Measurements from ENCODE around the gene B4GALT6.
A peak's percentile ranks its signal among the peaks of the same experiment; 100 is the strongest.
"Not testable (repeated sequence)": the region's sequence is repeated elsewhere in the genome, so short reads cannot be mapped to it uniquely, and the experiment has no call there.

The B4GALT6 gene, protein sequence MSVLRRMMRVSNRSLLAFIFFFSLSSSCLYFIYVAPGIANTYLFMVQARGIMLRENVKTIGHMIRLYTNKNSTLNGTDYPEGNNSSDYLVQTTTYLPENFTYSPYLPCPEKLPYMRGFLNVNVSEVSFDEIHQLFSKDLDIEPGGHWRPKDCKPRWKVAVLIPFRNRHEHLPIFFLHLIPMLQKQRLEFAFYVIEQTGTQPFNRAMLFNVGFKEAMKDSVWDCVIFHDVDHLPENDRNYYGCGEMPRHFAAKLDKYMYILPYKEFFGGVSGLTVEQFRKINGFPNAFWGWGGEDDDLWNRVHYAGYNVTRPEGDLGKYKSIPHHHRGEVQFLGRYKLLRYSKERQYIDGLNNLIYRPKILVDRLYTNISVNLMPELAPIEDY

DNA sequence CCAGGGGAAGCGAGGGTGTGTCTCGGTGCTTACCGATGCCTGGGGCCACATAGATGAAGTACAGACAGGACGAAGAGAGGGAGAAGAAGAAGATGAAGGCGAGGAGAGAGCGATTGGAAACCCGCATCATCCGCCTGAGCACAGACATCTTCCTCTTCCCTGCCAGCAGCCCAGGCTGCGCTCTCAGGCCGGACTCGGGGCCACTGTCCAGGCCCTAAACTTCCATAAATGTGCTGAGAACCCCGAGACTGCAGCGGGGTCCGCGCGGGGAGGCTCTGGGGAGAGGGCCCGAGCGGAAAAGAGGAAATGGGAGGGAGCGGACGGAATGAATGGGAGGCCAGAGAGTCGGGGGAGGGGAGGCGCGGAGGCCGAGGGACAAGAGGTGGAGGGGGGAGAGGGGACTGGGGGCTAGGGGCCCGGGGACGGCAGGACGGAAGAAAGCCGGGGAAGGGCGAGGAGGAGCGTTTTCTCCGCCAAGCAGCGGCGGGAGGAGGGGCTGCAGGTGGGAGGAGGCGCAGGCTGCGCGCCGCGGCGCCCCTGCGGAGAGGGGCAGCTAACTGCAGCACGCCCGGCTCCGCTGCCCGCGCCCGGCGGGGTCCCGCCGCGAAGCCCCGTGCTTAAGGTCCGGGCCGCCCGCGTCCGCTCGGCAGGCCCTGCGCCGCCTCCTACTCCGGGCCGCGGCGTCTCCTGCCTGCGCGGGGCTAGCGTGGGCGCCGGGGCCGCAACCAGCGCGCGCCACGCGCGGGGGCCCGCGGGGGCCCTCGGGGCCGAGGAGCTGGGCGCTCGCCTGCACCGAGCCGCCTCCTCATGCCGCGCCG lies at the start of gene B4GALT6:
Gene B4GALT6, minus strand, starts transcription at position 303 of the 818 bp plus-strand sequence. Its CDS starts 155 bp downstream, at position 148.
- DNase-seq (ENCODE audit: low read depth in 2 of 2): peak in 1 of 2 experiments; percentile 11

DNA sequence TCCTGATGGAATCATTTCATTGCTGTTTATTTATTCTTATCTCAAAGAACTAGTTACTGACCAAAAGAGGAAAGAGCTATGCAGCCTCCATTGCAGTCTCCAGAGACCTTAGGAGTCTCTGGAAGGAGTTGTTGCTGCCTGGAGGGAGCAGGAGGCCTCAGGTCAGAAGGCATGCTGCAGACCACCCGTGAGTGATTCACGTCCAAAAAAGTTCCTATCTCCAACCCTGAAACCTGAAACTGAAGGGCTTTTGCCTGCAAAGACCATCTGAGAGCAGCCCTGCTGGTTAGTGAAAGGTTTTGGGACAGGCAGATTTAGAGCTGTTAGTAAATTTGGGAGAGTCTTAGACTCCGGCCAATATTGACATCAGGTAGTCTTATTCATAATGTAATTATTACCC lies 47.2 kb upstream of the B4GALT6 start:
- no peak for DNase-seq (ENCODE audit: low read depth in 2 of 2)

DNA sequence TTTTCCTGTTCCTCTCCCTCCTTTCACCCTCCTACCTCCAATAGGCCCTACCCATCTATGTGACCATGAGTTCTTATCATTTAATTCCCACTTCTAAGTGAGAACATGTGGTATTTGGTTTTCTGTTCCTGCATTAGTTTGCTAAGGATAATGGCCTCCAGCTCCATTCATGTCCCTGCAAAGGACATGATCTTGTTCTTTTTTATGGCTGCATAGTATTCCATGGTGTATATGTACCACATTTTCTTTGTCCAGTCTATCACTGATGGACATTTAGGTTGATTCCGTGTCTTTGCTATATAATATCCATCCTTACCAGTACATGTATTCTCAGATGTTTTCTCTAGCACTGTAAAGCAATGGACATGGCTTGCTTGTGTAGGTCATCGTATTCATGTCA lies 44.8 kb upstream of the B4GALT6 start:
- not testable (repeated sequence) for DNase-seq (ENCODE audit: low read depth in 2 of 2)

DNA sequence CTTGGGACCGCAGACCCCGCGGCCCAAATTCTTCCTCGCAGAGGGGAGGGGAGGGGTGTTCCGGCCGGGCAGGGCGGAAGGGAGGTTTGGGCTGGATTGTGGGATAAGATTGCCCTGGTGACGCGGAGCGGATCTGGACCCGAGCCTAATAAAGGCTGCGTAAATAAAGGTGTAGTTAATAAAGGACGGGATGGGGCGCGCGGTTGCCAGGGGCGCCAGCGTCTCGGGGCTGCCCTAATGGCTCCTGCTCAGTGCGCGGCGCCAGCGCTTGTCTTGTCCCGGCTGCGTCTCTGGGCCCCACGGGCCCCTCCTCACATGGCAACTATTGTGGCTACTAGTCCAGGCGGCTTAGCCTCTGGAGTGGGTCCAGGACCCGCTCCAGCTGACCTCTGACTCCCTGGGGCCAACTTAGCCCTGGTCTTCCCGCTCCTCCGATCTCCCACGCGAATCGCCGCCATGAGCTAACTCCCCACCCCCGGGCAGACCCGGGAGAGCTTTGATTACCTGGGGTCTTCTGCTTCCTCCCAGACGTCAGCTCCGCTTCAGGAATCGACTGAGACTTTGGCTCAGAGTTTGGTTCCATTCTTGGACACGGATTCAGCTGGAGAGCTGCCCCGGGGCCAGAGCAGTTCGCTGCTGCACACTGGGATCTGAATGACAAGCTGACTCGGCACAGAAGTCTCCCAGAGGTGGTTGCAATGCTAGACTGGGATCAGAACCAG lies 39.8 kb upstream of the B4GALT6 start:
- DNase-seq (ENCODE audit: low read depth in 2 of 2): no peak

DNA sequence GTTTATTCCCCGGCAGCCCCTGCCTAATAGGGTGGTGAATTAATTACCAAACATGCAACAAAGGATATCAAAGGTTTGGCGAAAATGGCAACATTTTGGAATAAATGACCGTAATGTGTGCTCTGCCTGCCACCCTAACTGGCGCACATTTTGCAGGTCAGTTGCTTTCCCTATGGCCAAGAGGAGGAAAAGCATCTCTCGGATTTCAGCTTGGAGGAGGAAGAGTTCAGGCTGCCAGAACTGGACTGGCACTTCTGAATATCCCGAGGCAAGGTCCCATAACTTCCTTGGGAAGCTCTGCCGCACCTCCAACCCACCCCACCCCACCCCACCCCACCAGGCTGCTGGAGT lies 39.2 kb upstream of the B4GALT6 start:
- DNase-seq (ENCODE audit: low read depth in 2 of 2): no peak

DNA sequence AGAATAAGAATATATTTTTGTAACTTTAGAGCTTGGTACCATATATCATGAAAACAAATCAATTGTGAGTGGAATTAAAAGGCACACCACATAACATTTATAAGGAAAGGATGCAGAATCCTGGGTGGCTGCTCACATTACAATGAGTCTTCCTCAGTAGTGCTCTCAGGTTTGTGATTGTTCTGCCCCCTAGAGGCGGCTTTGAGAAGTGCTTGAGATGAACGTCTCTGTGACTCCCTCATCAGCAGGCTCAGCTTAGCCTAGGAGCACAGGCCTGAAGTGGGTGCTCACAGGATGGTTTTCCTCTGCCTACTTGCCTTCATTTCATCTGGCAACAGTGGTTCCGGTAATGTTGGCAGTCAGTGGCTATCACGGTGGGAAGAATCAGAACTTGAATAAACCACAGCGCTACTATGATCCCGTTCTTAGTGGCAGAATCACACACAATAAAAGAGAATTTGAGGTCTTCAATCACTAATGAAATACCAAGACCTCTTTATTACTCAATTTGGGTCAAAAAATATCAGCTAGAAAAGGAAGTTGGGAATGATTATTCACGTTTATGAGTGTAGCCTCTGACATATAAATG lies 38.1 kb upstream of the B4GALT6 start:
- peak; percentile 41 to 79 for DNase-seq (ENCODE audit: low read depth in 2 of 2)

DNA sequence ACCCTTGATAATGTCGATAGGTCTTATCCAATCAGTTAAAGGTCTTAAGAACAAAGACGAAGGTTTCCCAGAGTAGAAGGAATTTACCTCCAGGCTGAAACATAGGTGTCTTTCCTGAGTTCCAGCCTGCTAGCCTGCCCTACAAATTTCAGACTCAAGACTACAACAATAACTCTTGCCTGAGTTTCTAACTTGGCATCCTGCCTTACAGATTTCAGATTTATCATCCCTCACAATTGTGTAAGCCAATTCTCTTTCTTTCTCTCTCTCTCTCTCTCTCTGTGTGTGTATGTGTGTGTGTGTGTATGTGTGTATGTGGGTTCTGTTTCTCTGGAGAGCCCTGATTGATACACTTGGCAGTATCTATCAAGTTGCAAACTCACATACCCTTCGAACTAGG lies 37.2 kb upstream of the B4GALT6 start:
- no peak for DNase-seq (ENCODE audit: low read depth in 2 of 2)

DNA sequence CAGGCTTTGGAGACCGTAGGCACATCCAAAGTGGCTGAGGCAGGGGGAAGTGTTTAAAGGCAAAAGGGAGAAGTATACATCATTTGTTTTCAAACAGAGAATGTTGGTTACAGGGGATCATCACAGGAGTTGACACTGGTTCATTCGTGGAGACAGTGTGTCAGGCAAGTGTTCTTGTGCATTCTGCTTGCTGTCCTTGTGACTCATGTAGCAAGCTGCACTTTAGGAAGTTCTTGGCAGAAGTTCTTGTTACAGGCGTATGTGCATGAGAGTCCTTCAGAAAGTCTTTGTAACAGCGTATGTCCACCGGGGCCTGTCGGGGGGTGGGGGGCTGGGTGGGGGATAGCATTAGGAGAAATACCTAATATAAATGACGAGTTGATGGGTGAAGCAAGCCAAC lies 36.5 kb upstream of the B4GALT6 start:
- DNase-seq (ENCODE audit: low read depth in 2 of 2): no peak

DNA sequence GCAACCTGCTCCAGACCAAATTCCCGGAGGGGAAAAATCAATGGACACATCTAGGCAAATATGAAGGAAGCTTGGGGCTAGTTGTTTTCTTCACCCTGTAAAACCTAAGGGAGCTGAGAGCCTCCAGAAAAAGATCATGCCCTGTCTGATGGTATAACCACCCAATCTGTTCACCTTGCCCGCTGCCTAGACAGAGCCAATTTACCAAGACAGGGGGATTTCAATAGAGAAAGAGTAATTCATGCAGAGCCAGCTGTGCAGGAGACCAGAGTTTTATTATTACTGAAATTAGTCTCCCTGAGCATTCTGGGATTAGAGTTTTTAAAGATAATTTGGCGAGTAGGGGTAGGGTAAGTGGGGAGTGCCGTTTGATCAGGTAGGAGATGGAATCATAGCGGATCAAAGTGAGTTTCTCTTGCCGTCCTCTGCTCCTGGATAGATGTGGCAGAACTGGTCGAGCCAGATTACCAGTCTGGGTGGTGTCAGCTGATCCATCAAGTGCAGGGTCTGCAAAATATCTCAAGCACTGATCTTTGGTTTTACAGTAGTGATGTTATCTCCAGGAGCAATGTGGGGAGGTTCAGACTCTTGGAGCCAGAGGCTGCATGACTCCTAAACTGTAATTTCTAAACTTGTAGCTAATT lies 35.1 kb upstream of the B4GALT6 start:
- DNase-seq (ENCODE audit: low read depth in 2 of 2): no peak

DNA sequence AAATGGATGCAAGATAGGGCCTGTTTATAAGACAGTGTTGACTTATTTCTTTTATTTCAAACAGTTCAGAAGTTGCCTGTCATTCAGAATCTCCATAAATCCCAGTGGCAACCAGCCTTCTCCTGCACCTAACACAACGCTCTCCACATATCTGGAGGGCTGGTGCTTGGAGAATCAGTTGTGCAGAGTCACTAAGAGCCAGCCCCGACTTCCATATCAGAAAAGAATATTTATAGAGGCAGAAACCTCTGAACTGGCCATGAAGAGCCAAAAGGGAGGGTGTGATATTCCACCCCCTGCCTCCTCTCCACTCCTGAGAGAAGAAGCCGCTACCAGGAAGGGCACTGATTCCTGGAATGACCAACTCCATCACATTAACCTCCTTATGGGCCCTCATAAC lies 34.0 kb upstream of the B4GALT6 start:
- DNase-seq (ENCODE audit: low read depth in 2 of 2): no peak

DNA sequence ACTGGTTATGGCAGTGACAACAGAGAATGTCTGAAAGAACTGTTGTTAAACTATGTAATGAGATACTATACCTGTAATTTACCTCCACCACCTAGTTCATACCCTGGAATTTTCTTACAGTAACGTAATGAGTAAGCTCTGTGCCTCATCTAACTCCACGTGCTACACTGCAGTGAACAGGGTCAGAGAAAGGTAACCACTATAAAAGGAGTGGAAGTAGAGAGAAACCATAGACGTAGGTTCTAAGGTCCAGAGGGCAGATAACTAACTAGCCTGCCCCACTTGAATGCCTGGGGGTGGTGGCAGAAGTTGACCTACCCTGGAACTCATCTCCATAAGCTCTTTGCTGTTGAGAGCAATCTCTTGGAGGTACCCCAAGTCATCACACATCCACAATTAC lies 32.0 kb upstream of the B4GALT6 start:
- DNase-seq (ENCODE audit: low read depth in 2 of 2): no peak

DNA sequence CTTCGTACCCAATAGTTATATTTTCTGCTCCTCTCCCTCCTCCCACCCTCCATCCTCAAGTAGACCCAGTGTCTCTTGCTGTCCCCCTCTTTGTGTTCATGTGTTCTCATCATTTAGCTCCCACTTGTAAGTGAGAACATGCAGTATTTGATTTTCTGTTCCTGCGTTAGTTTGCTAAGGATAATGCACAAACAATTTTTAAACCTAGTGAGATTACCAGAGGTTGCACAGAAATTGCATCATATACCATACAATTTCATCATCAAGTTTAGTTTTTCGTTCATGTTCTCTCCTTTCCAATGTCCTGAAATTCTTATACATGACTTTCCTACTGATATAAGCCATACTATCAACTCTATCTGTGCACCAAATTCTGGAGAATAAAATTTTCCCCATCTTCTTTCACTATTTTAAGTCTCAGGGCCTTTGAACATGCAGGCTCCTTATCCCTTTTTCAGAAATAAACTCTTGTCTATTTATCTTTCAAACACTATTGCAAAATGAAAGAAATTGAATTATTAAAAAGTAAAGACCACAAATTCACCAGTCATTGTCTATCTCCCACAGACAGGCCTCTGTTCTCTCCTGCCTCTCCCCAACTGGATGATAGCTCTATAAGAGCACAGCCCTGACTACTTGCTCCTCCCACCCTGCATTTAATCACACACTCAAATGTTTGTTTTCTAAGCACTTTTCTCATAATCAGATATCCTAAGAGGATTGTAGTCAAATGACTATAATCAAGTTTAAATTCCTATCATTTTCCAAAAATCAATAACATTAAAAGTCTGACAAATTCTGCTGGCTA lies 27.2 kb upstream of the B4GALT6 start:
- no peak for DNase-seq (ENCODE audit: low read depth in 2 of 2)

DNA sequence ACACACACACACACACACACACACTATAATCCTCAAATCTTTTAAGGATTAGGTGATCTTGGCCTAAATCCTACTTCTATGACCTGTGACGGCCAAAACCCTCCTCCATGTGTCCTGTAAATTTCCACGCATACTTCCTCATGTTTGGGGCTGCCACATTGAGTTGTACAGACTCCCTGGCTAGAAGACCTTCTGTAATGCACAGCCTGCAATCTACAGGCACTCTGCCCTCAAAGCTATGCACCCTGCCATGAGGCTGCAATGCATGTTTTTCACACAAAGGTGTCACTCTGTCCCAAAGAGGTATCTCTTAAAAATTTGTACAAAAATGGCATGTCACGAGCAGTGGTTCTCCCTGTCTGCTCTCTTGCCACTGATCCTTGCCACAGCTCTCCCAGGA lies 26.4 kb upstream of the B4GALT6 start:
- DNase-seq (ENCODE audit: low read depth in 2 of 2): no peak

DNA sequence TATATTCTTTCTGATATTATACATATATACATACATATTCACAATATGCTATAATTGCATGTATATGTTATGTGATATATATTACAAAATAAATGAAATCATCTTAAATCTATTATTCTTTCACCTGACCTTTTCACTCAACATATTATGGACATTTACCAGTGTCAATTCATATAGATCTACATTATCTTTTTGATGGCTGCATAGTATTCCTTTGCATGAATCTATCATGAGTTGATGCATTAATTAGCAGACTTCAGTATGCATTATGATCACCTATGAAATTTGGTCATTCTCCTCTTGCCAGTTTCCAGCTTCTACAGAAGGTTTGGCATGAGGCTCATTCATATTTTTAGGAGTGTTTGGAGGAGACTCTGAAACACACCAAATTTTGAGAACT lies 23.4 kb upstream of the B4GALT6 start:
- DNase-seq (ENCODE audit: low read depth in 2 of 2): no peak

DNA sequence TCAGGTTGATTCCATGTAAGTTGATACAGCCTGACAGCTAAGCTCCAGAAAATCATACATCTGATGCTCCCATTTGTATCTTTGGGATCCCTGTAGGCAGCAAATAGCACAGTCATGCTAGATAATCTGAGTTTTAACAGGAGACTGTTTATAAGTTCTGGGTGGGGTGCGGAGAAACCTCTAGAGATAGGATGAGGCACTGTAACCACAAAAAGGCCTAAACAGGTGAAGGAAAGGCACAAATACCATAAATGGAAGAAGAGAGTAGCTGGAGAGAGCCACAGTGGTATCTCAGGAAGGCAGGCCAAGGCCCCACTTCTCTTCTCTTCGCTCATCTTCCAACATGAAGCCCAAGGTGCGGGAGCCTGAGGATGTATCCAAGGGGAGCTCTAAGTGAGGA lies 18.1 kb upstream of the B4GALT6 start:
- DNase-seq (ENCODE audit: low read depth in 2 of 2): no peak

DNA sequence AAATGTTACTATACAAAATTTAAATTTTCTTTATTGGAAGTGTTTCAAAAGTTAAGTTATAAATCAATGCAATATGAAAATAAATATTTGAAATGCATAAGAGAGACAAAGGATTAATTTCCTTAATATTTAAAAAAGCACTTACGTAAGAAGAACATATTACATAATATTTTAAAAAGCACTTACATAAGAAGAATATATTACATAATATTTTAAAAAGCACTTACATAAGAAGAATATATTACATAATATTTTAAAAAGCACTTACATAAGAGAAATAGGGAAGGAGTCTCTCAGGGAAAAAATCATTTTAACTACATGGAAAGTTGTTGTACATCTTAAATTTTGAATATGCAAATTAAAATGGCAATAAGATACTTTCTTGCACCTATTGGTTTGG lies 17.4 kb upstream of the B4GALT6 start:
- no peak for DNase-seq (ENCODE audit: low read depth in 2 of 2)

DNA sequence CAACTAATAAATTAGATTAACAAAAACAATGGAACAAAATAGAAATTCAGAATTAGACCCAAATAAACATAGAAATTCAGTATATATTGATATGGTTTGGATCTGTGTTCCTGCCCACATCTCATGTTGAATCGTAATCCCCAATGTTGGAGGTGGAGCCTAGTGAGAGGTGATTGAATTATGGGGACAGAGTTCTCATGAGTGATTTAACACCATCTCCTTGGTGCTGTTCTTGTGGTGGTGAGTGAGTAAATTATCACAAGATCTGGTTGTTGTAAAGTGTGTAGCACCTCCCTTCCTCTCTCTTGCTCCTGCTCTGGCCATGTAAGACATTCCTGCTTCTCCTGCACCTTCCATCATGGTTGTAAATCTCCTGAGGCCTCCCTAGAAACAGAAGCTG lies 16.6 kb upstream of the B4GALT6 start:
- no peak for DNase-seq (ENCODE audit: low read depth in 2 of 2)

DNA sequence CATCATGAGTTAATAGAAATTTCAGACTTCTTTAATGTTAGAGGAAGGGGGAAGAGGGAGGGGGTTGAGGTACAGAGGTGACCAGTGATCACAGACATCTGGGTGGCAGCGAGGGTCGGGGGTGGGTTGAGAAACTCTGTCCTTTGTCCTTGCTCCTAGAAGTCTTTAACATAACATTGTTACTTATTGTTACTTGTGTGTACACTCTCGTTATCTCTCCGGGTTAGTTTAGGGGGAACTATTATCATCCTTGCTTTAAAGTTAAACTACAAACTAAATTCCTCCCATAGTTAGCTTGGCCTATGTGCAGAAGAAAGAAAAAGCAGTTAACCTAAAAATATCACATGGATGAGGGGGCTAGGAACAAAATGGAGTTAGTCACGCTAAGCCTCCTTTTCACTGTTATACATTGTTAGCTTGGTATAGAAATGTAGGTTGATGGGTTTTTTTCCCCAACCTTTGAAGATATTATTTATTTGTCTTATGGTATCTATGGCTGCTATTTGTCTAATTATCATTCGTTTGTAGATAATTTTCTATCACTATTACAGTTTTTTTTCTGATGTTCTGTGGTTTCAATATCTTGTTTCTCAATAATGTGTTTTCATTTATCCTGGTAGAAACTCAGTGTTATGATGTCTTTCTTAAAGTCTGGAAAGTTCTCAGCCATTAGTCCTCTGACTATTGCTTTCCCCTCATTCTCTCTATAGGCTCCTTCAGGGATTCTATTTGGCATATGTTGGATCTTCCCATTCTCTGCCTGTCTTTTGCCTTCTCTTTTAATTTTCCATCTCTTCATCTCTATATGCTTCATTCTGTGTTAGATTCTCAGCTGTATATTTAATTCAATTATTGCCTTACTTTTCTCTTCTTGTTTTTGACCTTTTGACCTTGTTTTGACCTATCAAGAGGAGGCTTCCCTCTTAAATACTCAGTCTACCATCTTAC lies 13.2 kb upstream of the B4GALT6 start:
- no peak for DNase-seq (ENCODE audit: low read depth in 2 of 2)

DNA sequence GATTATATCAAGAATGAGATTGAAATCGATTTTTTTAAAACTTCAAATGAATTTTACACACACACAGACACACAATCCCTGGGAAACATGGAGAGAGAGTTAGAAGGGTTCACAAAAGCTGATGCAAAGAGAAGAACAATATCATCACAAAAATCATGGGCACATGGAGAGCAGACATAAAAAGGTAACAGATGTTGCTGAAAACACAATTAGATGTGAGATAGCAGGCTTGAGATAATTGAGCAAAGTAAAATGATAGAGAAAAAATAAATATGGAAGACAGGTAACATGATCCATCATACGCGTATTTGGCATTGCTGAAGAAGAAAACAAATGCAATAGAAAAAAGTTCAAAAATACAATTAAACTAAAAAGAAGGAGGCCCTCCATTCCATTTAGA lies 11.6 kb upstream of the B4GALT6 start:
- no peak for DNase-seq (ENCODE audit: low read depth in 2 of 2)

DNA sequence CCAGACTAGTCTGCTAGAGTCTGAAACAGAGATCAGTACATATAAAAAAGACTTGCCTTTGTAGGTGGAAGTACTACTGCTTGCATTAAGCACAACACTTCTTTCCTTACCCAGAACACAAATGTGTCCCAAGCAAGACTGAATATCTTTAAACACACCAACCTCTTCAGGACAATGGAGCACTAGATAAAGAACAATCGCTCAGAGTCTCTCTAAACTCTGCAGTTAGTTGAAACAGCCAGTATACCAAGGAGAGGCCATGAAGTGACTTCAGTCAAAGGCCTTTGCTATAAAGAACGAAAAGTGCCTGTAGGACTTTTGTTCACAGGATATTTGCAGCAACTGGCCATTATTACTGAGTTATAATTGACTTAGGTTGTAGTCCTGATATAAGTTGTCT lies 9.9 kb upstream of the B4GALT6 start:
- DNase-seq (ENCODE audit: low read depth in 2 of 2): no peak
